OCI-LY7 (cell line): ENCODE data around the gene FOXRED1.

Experiments used
- CTCF ChIP-seq: fragments of 200-600 bp; sonication (generic); conservative IDR thresholded peaks from 2 replicates; pipeline ENCODE4 v1.5.1; 2014; ENCODE audit warnings: mild to moderate bottlenecking, antibody characterized with exemption, low read length, moderate library complexity, mixed read lengths
- EZH2phosphoT487 ChIP-seq: fragments of 200-600 bp; sonication (generic); IDR thresholded peaks from 2 replicates; pipeline ENCODE4 v1.6.1; 2018; ENCODE audit warnings: low read depth, borderline replicate concordance, mild to moderate bottlenecking, mixed run types, antibody characterized with exemption, low read length, moderate library complexity, mixed read lengths

DNA sequence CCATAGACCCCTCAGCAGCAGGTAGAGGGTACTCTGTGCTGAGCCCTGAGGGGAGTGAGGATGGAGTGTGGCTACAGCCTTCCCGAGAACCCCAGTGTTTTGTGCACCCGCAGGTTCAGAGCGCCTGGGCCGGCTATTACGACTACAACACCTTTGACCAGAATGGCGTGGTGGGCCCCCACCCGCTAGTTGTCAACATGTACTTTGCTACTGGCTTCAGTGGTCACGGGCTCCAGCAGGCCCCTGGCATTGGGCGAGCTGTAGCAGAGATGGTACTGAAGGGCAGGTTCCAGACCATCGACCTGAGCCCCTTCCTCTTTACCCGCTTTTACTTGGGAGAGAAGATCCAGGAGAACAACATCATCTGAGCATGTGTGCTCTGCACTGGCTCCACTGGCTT, 8.4 kb downstream of the FOXRED1 start:
- TF ChIP-seq CTCF (no peak), EZH2phosphoT487 (no peak)
